ENCODE data around the gene GABPB1. TPM values are rescaled to one million over a fixed set of nuclear protein-coding genes. Genes with fewer than 3 reads are reported as not detected.

GABPB1 gene
- total RNA-seq, 2 donors from 2014 or later: 13.6 to 15.7 TPM

Other genes with a start within 250 kb of the GABPB1 start
- 1 to 10 TPM; 2.7 to 3.0 TPM for gene ATP8B4, start 236.0 kb downstream of the GABPB1 start, total RNA-seq
- gene SLC27A2, start 173.0 kb downstream of the GABPB1 start, total RNA-seq: 10 to 100 TPM; 35.6 to 55.7 TPM
- 1 to 10 TPM; 2.0 to 4.1 TPM for gene HDC, start 89.5 kb downstream of the GABPB1 start, total RNA-seq
- 10 to 100 TPM; 54.4 to 98.9 TPM for gene USP8, start 69.2 kb upstream of the GABPB1 start, total RNA-seq
- gene USP50, start 191.5 kb upstream of the GABPB1 start, total RNA-seq: not detected

All from colonic mucosa (tissue), 2 donors.